HG02798 (cell line): Measurements from ENCODE around the gene FRMD4A.

Source experiments
- ATAC-seq: cut with Tn5 transposase; IDR thresholded peaks from one replicate; pipeline ENCODE4 v1.9.1; 2021; ENCODE audit warnings: mild to moderate bottlenecking; ENCODE audit not compliant: unreplicated experiment, poor library complexity

FRMD4A gene

DNA sequence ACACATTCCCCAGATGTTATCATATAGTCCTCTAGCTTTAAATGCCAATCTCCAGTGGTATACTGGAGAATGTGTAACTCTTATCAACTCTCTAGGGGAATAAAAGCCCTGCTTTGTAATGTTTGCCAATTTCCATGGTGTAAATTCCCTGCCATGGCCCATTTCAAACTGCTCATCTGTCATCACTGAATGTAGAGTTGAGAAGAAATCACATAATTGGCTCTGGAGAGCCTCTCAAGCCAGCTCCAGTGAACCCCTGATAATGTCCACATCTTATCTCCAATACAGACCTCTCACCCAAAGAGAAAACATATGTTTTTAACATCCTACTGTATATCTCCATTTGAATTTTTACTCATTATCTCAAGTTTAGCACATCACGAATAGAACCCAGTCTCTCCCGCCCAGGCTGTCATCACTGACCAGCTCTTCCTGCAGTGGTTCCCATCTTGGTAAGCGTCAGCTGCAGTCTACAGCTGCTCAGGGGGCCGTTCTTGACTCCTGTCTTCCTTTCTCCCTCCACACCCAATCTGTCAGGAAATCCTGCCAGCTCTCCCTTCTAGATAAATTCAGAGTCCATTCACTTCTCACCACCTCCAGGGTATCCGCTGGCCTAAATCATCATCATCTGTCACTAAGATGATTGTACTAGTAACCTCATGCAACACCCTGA, 332.4 kb downstream of the FRMD4A start:
- ATAC-seq, result no peak

DNA sequence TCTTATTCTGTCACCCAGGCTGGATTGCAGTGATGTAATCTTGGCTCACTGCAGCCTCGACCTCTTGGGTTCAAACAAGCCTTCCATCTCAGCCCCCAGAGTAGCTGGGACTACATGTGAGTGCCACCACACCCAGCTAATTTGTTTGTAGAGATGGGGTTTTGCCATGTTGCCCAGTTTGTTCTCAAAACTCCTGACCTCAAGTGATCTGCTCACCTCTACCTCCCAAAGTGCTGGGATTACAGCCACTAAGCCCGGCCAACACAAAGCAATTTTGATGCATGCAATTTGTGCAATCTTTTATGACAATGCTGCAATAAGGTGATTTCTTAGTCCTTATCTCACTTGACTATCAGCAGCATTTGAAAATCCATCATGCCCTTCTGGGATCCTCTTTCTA, 333.1 kb downstream of the FRMD4A start:
- ATAC-seq, result no peak

GRCh38 chr10:13994932-13995331, 335.8 kb downstream of the FRMD4A start:
- ATAC-seq, result no peak

GRCh38 chr10:13993673-13994089, 337.0 kb downstream of the FRMD4A start:
- no peak for ATAC-seq

GRCh38 chr10:13993169-13993568, 337.6 kb downstream of the FRMD4A start:
- ATAC-seq, result no peak

GRCh38 chr10:13991353-13991752, 339.4 kb downstream of the FRMD4A start:
- ATAC-seq, result no peak

- no peak for ATAC-seq
These were observed 339.8 kb downstream of the FRMD4A start for GRCh38 chr10:13990946-13991345.

- ATAC-seq, result no peak
These were observed 340.3 kb downstream of the FRMD4A start for GRCh38 chr10:13990392-13990805.

GRCh38 chr10:13989616-13990015, 341.1 kb downstream of the FRMD4A start:
- ATAC-seq, result no peak

- ATAC-seq, result no peak
These were observed 343.3 kb downstream of the FRMD4A start for GRCh38 chr10:13987446-13987845.

DNA sequence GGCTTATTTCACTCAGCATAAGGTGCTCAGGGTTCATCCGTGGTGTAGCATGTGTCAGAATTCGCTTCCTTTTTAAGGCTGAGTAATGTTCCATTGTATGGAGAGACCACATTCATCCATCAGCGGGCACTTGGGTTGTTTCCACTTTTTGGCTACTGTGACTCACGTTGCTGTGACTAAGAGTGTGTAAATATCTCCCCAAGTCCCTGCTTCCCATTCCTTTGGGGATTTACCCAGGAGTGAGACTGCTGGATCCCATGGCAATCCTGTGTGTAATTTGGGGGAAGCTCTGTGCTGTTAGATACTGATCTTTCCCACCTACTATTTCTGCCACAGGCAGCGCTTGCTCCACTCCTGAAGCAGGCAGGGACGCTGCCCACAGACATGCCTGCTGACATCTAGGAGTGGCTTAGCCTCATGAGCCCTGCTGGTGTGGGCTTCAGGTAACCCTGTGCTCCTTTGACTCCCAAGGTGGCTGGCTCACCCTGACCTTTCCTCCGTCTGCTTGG, 346.0 kb downstream of the FRMD4A start:
- ATAC-seq, result no peak

GRCh38 chr10:13983035-13983434, 347.7 kb downstream of the FRMD4A start:
- ATAC-seq, result no peak

DNA sequence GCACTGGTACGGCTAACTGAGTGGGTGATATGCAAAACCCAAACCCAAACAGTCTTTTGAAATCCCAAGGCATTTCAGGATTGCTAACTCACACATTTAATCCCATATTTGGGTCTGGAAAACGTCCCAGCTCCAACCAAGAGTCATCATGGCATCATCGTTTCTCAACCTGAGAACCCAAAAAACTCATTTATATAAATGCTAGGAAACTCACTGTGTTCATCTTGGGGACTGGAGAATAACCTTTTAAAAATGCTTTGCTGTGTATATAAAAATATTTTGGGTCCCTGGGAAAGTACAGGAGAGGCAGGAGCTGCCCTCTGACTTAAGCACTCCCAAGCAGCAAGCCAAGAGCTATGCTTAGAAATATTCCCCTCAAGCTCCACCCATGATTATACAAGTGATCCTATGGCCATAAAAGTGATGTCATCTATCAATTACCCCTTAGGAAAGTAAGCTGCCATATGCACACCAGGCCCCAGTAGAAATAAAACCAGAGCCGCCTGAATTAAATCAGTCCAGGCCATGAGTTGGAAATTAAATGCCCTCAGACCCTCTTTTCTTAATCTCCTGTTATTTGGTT, 352.1 kb downstream of the FRMD4A start:
- no peak for ATAC-seq

DNA sequence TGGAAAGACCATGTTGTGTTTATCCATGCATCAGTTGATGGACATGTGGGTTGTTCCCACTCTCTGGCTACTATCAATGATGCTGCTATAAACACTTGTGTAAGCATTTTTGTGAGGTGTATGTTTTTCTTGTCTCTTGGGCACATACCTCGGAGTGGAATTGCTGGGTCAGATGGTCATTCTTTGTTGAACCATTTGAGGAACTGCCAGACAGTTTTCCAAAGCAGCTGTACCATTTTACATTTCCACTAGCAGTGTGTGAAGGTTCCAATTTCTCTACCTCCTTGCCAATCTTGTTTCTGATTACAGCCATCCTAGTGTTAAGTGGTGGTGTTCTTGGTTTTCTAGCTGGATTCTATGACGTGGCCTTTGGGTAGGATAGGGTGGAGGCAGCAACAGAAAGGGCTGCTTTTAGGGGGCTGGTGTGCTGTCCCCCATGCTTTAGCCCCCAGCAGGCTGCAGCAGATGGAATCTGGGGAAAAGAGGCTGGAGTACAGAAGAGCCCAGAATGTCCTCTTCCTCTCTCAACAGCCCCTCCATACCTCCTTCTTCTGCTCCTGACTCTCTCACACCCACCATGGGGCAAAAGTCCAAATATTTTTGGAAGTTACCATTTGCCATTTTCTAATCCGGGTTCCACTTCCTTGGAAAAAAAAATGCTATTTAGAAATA, 352.7 kb downstream of the FRMD4A start:
- no peak for ATAC-seq

DNA sequence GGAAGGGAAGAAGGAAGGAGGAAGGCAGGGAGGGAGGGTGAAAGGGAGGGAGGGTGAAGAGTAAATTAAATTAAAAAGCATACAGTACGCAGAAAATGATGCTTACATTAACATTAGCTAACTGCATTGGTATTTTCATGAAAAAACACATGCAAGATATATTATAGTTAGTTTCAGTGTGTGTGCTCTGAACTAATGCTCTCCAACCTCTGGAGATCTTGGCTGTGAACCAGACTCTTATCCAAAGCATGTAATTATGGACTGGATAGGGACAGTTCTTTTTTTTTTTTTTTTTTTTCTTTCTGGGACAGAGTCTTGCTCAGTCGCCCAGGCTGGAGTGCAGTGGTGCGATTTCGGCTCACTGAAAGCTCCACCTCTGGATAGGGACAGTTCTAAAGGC, 357.0 kb downstream of the FRMD4A start:
- ATAC-seq, result no peak

DNA sequence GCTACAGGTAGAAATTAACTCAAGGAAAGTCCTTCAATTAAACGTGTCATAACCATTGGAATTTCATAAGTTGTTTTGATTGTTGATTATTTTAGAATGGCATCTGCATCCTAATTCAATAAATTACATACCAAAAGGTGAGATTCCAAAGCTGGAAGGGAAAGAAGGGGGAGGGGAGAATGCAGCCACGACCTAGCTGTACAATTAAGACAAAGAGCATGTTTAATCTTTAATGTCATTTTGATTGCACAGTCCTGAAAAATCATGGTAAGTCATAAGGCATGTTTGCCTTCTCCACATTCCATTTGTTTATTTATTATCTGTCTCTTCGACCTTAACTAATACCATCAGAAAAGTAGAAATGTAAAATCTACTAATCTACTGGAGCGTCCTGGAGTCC, 358.1 kb downstream of the FRMD4A start:
- no peak for ATAC-seq

- ATAC-seq, result no peak
These were observed 358.9 kb downstream of the FRMD4A start for GRCh38 chr10:13971601-13972475.

- ATAC-seq, result no peak
These were observed 359.8 kb downstream of the FRMD4A start for GRCh38 chr10:13970957-13971353.

DNA sequence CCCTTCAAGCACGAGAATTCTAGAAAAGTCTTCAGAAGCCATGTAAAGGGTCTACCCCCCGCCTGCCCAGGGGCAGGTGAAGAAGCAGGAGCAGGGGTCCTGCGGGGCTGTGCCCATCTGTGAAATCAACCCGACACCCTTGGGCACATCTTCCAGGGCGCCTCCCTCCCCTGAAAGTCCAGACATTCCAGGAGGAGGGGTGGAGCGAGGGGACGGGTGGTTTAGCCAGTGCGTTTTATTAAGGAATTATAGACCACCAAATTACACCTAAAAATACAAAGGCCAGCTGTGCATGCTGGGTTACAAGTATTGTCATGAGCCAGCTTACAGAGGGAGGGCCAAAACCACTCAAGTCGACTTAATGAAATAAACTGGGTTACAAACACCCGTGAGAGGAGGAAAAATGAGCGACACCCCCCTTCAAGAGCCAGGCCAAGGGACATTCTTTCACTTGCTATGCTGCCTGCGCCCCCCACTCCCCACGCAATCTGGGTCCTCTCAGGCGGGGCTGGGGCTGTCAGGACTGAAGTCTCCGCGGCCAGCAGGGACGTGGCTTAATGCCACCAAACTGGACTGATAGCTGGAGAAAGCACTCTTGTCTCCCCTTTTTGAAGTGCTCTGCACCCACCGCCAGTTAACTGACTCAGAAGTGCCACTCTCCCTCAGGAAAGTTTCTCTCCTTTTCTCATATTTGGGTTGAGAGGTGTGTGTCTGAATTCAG, 360.3 kb downstream of the FRMD4A start:
- ATAC-seq, result no peak

DNA sequence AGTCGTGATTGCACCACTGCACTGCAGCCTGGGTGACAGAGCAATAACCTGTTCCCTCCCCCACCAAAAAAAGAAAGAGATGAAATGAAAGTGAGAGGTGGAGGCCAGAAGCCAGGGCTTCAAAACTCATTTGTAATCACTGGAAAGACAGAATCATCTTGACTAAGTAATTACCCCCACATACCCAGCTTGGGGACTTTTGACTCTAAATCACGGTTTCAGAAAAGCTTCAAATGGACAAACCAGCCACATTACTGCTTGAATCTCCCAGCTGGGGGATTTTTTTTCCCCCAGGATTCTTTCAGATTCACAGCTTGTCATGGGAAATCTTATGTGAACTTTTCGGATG, 361.0 kb downstream of the FRMD4A start:
- ATAC-seq, result no peak
